NCI-H510A (cell line): ENCODE data around the gene CARTPT.

Experiments
- DNase-seq: peaks from one replicate; lab custom pipeline; 2025; lab: John Stamatoyannopoulos, UW

The CARTPT gene

GRCh38 chr5:71737931-71738539 is 19.0 kb downstream of the CARTPT start:
- DNase-seq = no peak

- DNase-seq = no peak
Measured at GRCh38 chr5:71738662-71739361, 19.7 kb downstream of the CARTPT start.

- DNase-seq = no peak
Measured at GRCh38 chr5:71740015-71740753, 21.1 kb downstream of the CARTPT start.

GRCh38 chr5:71743155-71743554 is 24.1 kb downstream of the CARTPT start:
- no peak for DNase-seq

- DNase-seq = no peak
Measured at GRCh38 chr5:71744009-71744790, 25.1 kb downstream of the CARTPT start.

- no peak for DNase-seq
Measured at GRCh38 chr5:71747182-71747581, 28.1 kb downstream of the CARTPT start.

- DNase-seq = no peak
Measured at GRCh38 chr5:71748360-71748759, 29.3 kb downstream of the CARTPT start.

- no peak for DNase-seq
Measured at GRCh38 chr5:71751422-71751821, 32.3 kb downstream of the CARTPT start.

GRCh38 chr5:71752441-71753190 is 33.5 kb downstream of the CARTPT start:
- no peak for DNase-seq

GRCh38 chr5:71757590-71758543 is 38.8 kb downstream of the CARTPT start:
- DNase-seq = peak; percentile 42

GRCh38 chr5:71762826-71763225 is 43.8 kb downstream of the CARTPT start:
- DNase-seq = no peak

GRCh38 chr5:71767661-71768060 is 48.6 kb downstream of the CARTPT start:
- no peak for DNase-seq

- no peak for DNase-seq
Measured at GRCh38 chr5:71769287-71769686, 50.2 kb downstream of the CARTPT start.

- DNase-seq = no peak
Measured at GRCh38 chr5:71770381-71770780, 51.3 kb downstream of the CARTPT start.
